ENCODE data around the gene AAGAB. TPM values are rescaled to one million over a fixed set of nuclear protein-coding genes. Genes with fewer than 3 reads are reported as not detected.

The AAGAB gene
- polyA plus RNA-seq, 1 donor from 2014 or later = 114 TPM

- Histone ChIP-seq H3F3A (ENCODE audit: insufficient read depth, low read length, poor library complexity, severe bottlenecking) (no peaks in the 10 kb centered on the region), H3K36me3 (ENCODE audit: insufficient read depth, low read length) (peaks cover 9% of the 10 kb centered on the region), H4K20me1 (ENCODE audit: insufficient read depth) (no peaks in the 10 kb centered on the region), H3K4me3 (ENCODE audit: low read length) (no peak overlapping the region), H3K9me3 (ENCODE audit: low read length) (no peaks in the 10 kb centered on the region), H2AFZ (ENCODE audit: low read depth, low read length) (no peak overlapping the region), H3K4me2 (ENCODE audit: low read length) (no peak overlapping the region), H3K27ac (ENCODE audit: low read length) (no peak overlapping the region), H3K9ac (ENCODE audit: low read length) (no peak overlapping the region), H3K27me3 (ENCODE audit: insufficient read depth, low read depth, low read length) (no peaks in the 10 kb centered on the region), H3K79me2 (replicated peaks; ENCODE audit: insufficient read depth, low read length) (no peaks in the 10 kb centered on the region), H3K9me2 (ENCODE audit: insufficient read depth, low read length) (no peaks in the 10 kb centered on the region)
- TF ChIP-seq TAF1 (IDR thresholded peaks at IDR 0.05; ENCODE audit: low read depth) (no peak), EZH2 (IDR thresholded peaks at IDR 0.05; ENCODE audit: borderline replicate concordance, insufficient read depth, low read length, poor library complexity, severe bottlenecking) (no peak), RAD21 (conservative IDR thresholded peaks at IDR 0.05) (no peak), REST (IDR thresholded peaks at IDR 0.05; ENCODE audit: borderline replicate concordance) (no peak), MXI1 (conservative IDR thresholded peaks at IDR 0.05; ENCODE audit: poor library complexity, severe bottlenecking) (no peak), POLR2AphosphoS5 (IDR thresholded peaks at IDR 0.05) (no peak), EP300 (conservative IDR thresholded peaks at IDR 0.05; ENCODE audit: poor library complexity, severe bottlenecking) (no peak), CTCF (IDR thresholded peaks at IDR 0.05; ENCODE audit: poor library complexity, severe bottlenecking) (no peak), SMC3 (conservative IDR thresholded peaks at IDR 0.05; ENCODE audit: poor library complexity) (no peak)
Measured at GRCh38 chr15:67230504-67230903, 24.0 kb downstream of the AAGAB start.

- no peaks in the 10 kb centered on the region for H3K9me2 ChIP-seq (ENCODE audit: insufficient read depth, low read length)
- no peaks in the 10 kb centered on the region for H3K9me3 ChIP-seq (ENCODE audit: low read length)
- no peak overlapping the region for H3K4me2 ChIP-seq (ENCODE audit: low read length)
- H3K9ac ChIP-seq (ENCODE audit: low read length) = no peak overlapping the region
- no peak overlapping the region for H3K27ac ChIP-seq (ENCODE audit: low read length)
- no peak for TF ChIP-seq MXI1 (conservative IDR thresholded peaks at IDR 0.05; ENCODE audit: poor library complexity, severe bottlenecking)
- H3K36me3 ChIP-seq (ENCODE audit: insufficient read depth, low read length) = peaks cover 9% of the 10 kb centered on the region
- no peak overlapping the region for H3K4me3 ChIP-seq (ENCODE audit: low read length)
- no peaks in the 10 kb centered on the region for H4K20me1 ChIP-seq (ENCODE audit: insufficient read depth)
- no peaks in the 10 kb centered on the region for H3K79me2 ChIP-seq (replicated peaks; ENCODE audit: insufficient read depth, low read length)
- H3F3A ChIP-seq (ENCODE audit: insufficient read depth, low read length, poor library complexity, severe bottlenecking) = no peaks in the 10 kb centered on the region
- H3K27me3 ChIP-seq (ENCODE audit: insufficient read depth, low read depth, low read length) = no peaks in the 10 kb centered on the region
- H2AFZ ChIP-seq (ENCODE audit: low read depth, low read length) = no peak overlapping the region
Measured at GRCh38 chr15:67228286-67228685, 26.2 kb downstream of the AAGAB start.

- no peaks in the 10 kb centered on the region for H3K9me3 ChIP-seq (ENCODE audit: low read length)
- peaks cover 5% of the 10 kb centered on the region for H3K36me3 ChIP-seq (ENCODE audit: insufficient read depth, low read length)
- no peaks in the 10 kb centered on the region for H3F3A ChIP-seq (ENCODE audit: insufficient read depth, low read length, poor library complexity, severe bottlenecking)
- H4K20me1 ChIP-seq (ENCODE audit: insufficient read depth) = no peaks in the 10 kb centered on the region
- no peaks in the 10 kb centered on the region for H3K79me2 ChIP-seq (replicated peaks; ENCODE audit: insufficient read depth, low read length)
- H3K4me3 ChIP-seq (ENCODE audit: low read length) = no peak overlapping the region
- no peak overlapping the region for H2AFZ ChIP-seq (ENCODE audit: low read depth, low read length)
- no peak overlapping the region for H3K9ac ChIP-seq (ENCODE audit: low read length)
- no peak for TF ChIP-seq EZH2 (IDR thresholded peaks at IDR 0.05; ENCODE audit: borderline replicate concordance, insufficient read depth, low read length, poor library complexity, severe bottlenecking)
- TF ChIP-seq POLR2AphosphoS5 (IDR thresholded peaks at IDR 0.05) = no peak
- TF ChIP-seq MXI1 (conservative IDR thresholded peaks at IDR 0.05; ENCODE audit: poor library complexity, severe bottlenecking) = no peak
- TF ChIP-seq RAD21 (conservative IDR thresholded peaks at IDR 0.05) = no peak
- TF ChIP-seq EP300 (conservative IDR thresholded peaks at IDR 0.05; ENCODE audit: poor library complexity, severe bottlenecking) = no peak
- TF ChIP-seq CTCF (IDR thresholded peaks at IDR 0.05; ENCODE audit: poor library complexity, severe bottlenecking) = no peak
- H3K27me3 ChIP-seq (ENCODE audit: insufficient read depth, low read depth, low read length) = no peaks in the 10 kb centered on the region
- H3K9me2 ChIP-seq (ENCODE audit: insufficient read depth, low read length) = no peaks in the 10 kb centered on the region
- no peak overlapping the region for H3K27ac ChIP-seq (ENCODE audit: low read length)
- no peak overlapping the region for H3K4me2 ChIP-seq (ENCODE audit: low read length)
Measured at GRCh38 chr15:67227846-67228245, 26.6 kb downstream of the AAGAB start.

Measured in neural cell (in vitro differentiated cells).